Activated naive CD4-positive, alpha-beta T cell treated with Interleukin-2 at 50 U/mL for 16 hours (primary cell): Measurements from ENCODE around the gene SLC35A3.
A peak's percentile ranks its signal among the peaks of the same experiment; 100 is the strongest.
"Not testable (repeated sequence)": the region's sequence is repeated elsewhere in the genome, so short reads cannot be mapped to it uniquely, and the experiment has no call there.

Experiments
- DNase-seq: peaks from one replicate; pipeline ENCODE4 v3.0.0-alpha.2; 2020

The SLC35A3 gene

DNA sequence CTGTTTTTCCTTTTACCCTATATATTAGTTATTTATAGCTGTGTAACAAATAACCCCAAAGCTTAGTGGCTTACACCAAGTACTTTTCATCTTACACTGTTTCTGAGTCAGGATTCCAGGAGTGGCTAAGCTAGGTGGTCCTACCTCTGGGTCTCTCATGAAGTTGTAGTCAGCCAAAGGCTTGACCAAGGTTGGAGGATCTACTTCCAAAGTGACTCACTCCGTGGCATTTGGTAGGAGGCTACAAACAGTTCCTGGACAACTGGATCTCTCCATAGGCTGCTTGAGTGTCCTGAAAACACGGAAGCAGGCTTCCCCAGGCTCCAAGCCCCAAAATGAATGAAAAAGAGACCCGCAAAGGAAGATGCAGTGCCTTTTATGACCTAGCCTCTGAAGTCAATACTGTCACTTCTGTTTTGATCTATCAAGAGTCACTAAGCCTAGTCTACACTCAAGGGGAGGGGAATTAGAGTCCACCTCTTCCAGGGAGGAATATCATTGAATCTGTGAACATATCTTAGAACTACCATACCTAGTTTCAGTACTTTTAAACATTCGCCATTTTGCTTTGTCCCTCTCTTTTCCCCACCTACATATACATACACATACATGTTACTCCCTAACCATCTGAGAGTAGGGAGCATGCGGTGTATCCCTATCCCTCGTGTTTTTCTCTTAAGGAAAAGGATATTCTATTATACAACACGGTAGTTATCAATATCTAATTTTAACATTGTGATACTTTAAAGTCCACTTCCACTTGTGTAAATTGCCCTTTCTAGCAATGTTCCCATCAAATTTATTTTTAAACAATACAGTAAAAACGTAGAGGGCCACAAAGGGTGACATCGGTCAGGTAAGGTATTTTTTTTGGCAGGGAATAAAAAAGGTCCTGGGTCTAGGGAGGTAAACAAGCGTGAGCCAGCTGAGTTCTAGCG lies 67.2 kb downstream of the SLC35A3 start:
- DNase-seq, result no peak

DNA sequence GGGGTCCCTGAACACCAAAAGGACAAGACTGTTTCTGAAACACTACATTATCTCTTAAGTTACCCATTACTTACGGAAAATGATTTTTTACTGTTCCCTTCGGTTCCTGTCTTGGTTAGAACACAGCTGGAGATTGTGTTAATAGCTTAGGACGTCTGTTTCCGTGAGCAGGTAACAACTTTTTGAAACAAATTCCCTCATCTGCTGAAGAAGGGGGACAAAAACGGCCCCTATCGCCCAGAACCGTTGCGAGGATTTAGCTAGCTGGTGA lies 67.8 kb downstream of the SLC35A3 start:
- DNase-seq, result no peak

DNA sequence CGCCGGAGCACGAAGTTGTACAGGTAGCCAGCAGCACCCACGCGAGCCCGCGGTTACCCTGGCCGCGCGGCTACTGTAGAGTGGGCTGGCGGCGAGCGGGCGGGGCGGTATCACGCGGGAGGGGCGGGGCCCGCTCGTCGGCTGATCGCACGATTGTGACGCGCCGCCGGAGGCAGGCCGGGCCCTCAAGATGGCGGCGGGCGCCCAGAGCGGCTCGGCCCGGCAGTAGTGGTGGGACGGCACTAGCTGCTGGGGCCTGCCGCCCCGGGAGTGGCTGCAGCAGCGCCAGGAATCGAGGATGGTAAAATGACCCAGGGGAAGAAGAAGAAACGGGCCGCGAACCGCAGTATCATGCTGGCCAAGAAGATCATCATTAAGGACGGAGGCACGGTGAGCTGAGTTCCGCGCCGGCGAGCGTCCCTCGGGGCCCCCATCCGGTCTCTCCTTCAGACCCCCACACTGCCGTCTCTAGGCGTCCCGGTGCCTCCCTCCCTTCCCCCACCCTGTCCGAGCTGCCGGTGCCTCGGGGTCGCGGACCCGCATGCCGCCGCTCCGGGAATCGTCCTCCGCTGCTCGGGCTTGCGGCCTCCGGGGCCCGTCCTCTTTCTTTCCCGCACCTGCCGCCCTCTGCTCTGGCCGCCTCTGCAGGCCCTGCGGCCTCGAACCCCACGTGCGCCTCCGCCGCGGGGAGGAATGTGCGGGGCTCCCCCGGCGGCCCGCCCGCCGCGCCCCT lies 68.3 kb downstream of the SLC35A3 start:
- DNase-seq, result peak; percentile 90

DNA sequence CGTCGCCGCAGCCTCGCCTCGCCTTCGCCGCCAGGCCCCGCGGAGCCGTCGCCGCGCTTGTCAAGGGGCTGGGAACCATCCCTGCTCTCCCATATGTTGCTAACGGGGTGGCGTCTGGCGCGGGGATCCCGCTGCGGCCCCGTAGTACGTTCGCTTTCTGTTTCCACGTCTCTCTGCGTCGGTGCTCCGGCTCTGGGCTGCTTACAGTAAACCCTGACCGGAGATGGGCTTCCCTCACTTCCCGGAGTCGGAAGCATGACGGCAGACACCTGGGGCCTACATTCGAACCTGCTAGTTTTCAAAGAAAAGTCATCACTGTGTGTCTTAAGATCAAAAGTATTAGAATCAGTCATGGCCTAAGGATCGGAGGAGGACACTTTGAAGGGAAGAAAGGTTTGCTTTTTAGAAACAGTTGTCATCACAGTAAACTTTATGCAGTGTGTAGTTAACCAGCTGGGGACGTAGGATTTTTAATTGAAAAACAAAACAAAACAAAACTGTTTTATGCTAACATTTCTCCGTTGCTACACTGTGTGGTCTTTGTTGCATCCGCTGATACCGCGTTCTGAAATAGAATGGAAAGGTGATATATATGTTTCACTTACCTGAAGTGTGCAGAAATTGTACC lies 69.0 kb downstream of the SLC35A3 start:
- DNase-seq, result peak; percentile 84

DNA sequence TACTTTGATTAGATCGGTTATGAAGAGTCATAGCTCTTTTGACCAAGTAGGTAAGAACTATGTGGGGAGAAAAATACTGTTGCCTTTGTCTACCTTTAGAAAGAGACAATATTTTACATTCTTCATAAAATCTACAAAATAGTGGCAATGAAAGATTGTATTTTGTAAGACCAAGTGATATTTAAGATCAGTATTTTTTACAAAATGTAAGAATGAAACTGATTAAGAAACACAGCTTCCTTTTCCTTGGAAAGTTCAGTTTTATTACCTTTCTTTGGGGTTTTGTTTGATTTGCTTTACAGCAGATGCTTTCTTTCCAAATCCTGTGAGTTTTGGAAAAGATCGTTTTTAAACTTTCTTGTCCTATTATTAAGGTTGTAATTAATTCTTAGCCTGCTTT lies 69.8 kb downstream of the SLC35A3 start:
- DNase-seq, result no peak

DNA sequence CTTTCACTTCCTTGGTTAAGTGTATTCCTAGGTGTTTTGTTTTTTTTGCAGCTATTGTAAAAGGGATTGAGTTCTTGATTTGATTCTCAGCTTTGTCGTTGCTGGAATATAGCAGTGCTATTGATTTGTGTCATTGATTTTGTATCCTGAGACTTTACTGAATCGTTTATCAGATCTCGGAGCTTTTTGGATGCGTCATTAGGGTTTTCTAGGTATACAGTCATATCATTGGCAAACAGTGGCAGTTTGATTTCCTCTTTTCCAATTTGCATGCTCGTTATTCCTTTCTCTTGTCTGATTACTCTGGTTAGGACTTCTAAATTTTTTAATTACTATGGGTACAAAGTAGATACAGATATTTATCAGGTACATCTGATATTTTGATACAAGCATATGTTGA lies 75.4 kb downstream of the SLC35A3 start:
- no peak for DNase-seq

DNA sequence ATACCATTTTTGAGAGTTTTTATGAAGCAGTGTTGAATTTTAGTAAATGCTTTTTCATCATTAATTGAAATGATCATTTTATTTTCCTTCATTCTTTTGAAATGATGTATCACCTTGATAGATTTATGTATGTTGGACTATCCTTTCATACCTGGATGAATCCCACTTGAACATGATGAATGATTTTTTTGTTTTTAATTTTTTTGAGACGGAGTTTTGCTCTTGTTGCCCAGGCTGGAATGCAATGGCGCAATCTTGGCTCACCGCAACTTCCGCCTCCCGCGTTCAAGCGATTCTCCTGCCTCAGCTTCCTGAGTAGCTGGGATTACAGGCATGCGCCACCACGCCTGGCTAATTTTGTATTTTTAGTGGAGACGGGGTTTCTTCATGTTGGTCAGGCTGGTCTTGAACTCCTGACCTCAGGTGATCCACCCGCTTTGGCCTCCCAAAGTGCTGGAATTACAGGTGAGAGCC lies 77.5 kb downstream of the SLC35A3 start:
- DNase-seq, result not testable (repeated sequence)

DNA sequence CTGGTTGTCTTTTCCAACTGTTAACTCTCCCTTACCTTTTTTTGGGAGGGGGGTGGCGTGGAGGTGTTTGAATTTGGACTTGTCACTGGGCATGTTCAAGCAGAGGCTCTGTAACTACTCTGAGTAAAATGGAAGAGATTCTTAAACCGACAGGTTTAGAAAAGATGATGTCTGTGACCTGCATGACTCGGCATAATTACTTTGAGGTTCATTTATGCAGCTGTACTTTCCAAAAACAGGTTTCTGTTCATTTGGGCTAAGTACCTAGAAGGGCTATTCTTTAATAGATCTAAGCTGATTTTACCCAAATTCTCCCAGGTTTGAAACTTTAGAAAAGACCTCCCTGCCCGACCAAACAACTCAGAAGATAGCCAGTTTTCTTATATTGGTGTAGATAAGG lies 80.3 kb downstream of the SLC35A3 start:
- DNase-seq, result no peak

DNA sequence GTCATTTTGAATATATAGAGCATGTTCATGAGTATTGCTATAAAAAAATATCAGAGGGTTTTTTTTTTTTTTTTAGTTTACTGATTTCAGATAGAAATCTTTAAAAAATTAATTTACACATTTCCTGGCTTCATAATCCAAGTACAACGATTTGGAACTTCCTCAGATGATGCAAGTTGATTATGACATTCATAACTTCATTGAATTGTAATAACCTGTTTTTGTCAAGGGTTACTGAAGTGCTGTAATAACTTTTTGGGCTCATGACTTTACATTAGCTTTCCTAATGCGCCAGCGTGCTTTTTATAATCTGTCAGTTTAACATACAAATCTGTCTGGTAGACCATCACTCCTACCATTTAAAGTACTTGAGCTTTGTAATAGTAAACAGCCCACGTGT lies 81.6 kb downstream of the SLC35A3 start:
- no peak for DNase-seq

DNA sequence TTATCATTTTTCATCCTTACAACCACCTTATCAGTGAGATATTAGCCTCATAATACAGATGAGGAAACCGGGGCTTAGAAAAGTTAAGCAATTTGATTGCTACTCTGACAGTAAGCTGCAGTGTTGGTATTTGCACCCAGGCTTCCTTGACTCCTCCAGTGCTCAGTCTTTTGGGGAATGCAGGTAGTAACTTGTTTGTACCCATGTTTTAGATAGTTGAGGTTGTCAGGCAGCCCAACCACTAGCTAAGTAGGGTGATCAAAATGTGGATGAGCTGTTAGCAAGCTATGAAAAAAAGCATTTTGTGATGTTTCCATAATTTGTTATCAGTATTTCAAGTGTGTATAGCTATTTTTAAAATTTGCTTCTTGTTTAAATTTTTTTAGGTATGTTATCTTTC lies 82.1 kb downstream of the SLC35A3 start:
- DNase-seq, result no peak

DNA sequence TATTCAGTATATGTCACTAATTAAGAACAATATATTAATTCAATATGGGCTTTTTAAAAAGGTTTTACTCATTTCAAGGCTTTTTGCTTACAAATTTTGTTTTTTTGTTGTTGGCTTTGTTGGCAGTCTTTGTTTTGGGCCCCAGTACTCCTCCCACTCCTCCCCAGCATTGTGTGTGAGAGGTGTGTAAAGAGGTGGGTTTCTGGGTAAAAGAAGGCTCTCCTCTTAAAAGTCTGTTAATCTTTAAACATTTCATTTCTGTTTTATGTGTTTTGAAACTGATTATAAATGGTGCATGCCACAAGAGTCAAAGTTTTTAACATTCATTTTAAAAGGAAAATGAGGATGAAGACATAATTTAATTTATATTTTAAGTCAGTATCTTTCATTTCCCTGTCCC lies 83.3 kb downstream of the SLC35A3 start:
- no peak for DNase-seq

DNA sequence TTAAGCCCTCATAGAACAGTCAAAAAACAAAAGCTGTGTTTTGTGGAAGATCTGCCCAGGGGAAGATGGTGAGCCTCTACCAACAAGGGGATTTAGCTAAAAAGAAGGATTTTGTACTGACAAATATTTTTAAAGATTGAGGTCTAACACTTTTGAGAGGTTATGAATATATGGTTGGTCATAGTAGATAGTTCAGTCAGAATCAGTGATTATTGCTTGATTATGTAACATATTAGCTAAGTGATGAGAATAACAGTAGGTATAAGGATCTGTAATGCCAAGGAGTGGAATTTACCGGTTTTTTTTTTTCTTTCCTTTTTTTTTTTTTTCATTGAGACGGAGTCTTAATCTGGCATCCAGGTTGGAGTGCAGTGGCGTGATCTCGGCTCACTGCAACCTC lies 83.9 kb downstream of the SLC35A3 start:
- DNase-seq, result no peak

DNA sequence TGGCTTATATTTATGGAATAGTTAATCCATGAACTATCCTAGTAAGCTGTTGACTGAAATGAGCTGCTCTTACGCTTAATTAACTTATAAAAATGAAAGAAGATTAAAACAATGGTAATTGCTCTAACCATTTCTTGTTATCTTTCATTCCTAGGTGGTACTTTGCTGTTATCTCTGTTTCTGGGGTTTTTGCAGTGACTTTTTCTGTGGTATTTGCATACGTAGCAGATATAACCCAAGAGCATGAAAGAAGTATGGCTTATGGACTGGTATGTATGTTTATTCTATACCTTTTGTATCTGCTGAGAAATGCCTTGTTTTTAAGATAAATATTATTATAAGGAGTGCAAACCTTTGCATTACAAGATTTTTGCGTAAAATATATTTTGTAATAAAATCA lies 91.9 kb downstream of the SLC35A3 start:
- no peak for DNase-seq

DNA sequence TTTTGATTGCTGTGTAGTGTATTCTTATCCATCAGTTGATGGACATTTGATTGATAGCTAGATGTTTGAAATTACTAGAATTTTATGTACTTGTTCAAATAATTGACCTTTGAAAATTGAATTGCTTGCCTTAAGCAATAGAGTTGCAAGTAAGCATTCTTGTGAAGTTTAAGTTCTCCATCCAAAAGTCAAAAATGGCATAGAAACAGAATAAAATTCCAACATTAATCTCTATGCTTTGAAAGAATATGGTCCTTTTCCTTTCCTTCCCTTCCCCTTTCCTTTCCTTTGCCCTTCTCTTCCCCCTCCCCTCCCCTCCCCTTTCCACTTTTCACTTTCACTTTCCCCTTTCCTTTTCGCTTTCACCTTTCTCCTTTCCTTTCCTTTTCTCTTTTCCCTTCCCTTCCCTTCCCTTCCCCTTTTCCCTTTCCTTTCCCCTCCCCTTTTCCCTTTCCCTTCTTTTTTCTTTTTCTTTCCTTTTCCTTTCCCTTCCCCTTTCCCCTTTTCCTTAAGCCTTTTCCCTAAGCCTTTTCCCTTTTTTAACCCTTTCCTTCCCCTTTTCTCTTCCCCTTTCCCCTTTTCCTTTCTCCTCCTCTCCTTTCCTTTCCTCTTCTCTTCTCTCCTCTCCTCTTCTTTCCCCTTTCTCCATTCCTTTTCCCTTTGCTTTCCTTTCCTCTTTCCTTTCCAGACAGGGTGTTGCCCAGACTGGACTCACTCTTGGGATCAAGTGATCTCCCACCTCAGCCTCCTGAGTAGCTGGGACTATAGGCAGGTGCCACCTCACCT lies 95.6 kb downstream of the SLC35A3 start:
- no peak for DNase-seq

DNA sequence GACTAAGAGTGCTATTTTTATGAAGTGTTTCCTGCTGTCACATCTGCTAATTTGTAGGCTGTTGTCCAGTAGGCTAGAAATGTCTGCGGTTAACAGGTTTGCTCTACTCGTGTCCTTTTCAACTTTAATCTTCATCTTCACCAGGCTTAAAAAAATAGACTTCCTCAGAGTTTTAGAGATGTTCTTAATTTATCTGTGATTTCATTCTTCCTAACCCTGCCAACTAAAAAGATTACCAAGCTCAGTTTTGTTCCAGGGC lies 96.1 kb downstream of the SLC35A3 start:
- no peak for DNase-seq

DNA sequence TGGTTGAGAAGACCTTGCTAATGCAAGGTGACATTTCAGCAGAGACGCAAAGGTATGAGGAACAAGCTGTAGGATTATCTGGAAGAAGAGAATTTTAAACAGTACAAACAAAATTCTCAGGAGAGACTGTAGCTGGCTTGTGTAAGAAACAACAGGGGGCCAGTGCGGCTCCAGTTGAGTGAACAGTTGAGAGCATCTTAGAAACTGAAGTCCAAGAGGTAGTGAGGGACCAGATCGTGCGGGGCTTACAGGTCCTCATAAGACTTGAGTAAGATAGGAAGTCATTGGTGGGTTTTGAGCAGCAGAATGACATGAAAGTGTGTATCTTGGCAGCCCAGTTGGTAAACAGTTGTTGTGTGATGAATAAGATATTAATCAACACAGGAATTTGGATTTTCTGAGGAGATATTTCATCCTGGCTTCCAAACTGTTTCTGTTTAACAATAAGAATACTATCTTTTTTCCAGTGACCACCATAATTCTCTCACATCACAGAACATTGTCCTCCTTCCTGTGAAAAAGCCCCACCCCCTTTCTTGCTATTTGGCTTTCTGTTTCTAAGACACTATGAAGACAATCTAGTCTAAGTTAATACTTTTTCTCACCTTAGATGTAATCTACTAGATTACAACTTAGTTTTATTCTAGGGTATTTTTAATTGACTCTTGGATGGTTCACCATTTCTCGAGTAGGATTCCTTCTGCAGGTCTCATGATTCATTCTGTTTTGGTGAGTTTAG lies 100.6 kb downstream of the SLC35A3 start:
- no peak for DNase-seq

DNA sequence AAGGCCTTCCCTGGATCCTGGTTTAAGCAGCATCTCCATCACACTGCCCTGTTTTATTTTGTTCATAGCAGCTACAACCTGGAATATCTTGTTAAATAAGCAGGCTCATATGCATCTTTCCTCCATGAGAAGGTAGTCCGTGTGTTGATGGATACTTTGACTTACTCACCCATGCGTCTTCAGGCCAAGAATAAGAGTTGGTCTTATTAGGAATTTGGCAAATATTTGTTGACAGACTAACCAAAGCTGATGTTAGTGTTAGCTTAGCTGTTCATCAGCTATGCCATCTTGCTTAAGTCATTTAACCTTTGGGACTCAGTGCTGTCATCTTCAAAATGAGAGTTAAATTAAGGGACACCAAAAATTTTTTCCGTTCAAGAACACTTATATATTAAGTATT lies 103.7 kb downstream of the SLC35A3 start:
- no peak for DNase-seq

DNA sequence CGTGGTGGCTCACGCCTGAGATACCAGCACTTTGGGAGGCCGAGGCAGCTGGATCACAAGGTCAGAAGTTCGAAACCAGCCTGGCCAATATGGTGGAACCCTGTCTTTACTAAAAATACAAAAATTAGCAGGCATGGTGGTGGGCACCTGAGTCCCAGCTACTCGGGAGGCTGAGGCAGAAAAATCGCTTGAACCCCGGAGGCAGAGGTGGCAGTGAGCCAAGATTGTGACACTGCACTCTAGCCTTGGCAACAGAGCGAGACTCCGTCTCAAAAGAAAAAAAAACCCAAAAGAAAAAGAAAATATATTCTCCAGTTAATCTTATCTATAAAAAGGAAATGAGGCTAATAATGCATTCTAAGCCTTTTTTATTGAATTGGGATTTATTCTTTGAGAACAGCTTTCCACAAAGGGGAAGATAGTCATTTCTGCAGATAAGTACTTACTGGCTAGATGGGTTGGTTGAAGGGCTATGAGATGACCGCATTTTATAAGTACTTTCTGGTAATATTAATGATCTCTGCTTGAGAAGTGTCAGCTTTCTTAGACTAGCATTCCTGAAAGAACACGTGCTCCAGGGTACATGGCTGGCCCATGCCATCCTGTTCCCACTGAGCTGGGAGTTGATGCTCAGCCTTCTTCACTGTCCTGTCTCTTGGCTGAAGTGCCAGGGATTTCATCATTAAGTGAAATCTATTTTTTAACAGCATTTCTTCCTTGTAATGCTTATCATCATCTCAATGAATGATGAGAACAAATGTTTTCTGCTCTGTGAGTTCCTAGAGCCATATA lies 105.0 kb downstream of the SLC35A3 start:
- no peak for DNase-seq

DNA sequence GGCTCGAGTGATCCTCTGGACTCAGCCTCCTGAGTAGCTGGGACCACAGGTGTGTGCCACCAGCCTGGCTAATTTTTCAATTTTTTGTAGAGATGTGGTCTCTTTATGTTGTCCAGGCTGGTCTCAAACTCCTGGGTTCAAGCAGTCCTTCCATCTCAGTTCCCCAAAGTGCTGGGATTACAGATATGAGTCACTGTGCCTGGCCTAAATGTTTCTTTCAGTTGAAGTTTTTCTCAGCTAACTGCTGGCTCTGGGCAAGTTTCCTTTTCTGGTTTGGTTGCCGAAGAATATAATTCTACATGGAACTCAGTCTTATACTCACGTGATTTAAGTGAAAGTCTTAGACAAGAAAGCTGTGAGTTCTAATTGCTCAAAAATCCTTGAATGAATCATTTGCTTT lies 106.0 kb downstream of the SLC35A3 start:
- DNase-seq, result no peak

DNA sequence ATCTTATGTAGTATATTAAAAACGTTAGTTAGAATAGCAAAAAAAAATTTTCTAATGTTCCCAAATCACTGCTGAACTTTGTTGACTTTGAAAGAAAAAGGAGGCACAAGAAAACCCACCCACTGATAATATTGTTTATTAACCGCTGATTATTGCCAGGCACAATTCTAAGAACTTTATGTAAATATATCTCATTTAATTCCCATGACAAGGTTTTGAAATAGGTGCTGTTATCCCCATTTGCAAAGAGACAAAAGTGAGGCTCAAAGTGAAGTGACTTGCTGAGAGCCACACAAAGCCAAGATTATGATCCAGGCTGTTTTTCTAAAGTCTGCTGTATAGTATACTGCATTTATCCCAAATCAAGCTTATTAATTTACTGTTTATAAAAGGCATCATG lies 106.5 kb downstream of the SLC35A3 start:
- no peak for DNase-seq

DNA sequence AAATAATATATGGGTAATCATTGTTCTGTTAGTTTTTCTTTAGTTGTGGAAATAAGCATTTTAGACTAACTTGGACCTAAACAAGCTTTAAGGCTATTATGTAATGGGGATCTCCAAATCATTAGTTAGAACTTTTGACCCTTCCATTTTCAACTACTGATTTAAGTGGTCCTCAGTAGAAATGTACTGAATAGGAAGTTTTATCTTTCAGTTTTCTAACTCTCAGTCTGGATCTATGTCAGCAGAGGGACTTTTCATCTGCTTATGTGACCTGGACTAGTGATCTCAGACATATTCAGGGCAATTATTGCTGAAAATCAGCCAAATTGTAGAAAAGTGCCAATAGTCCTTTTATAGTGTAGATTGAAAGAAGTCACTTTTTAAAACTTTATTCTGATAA lies 106.9 kb downstream of the SLC35A3 start:
- no peak for DNase-seq

DNA sequence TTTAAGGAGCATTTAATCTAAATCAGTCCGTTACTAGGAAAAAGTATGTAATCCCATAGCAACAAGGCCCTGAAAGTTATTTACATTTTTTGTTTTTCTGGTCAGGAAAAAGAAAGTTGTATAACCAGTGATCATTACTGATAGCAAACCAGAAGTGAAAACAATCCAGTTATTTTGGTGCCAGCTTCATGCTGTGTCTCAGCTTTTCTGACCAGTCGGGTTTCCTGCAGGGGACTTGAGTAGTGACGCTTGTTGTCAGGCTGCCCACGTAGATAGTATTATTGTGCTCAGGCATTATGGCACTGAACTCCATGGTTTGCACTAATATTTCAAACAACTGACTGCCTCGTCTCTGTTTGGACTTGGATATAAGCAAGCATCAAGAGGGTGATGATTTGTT lies 107.7 kb downstream of the SLC35A3 start:
- DNase-seq, result no peak
